Heart left ventricle (tissue), 16 donors: ENCODE results near the gene ZNF22. TPM values are rescaled to one million over a fixed set of nuclear protein-coding genes. Genes with fewer than 3 reads are reported as not detected.

Experiments used
- ATAC-seq, 4 donors: fragments of 200-7000 bp; cut with Tn5 transposase; one replicate each; pipeline ENCODE4 v1.9.1; 2020 to 2022; ENCODE audit warnings: moderate library complexity in 4 of 4, mild to moderate bottlenecking in 3 of 4, moderate number of reproducible peaks in 1 of 4
- DNase-seq, 5 donors: peaks; one replicate each; pipeline ENCODE4 v3.0.0-alpha.2; 2020
- H3K27ac ChIP-seq, 12 donors: fragments of 200-600 bp; sonication (generic) in 4 of 12; one replicate each; pipeline versions ENCODE4 v1.5.0 to v1.8.0; 2016 to 2022; ENCODE audit warnings: mild to moderate bottlenecking in 2 of 12
- H3K27me3 ChIP-seq, 9 donors: fragments of 200-600 bp; sonication (generic) in 2 of 9; one replicate each; pipeline versions ENCODE4 v1.5.1 to v1.8.0; 2016 to 2022; ENCODE audit warnings: mild to moderate bottlenecking in 3 of 9
- H3K36me3 ChIP-seq, 9 donors: fragments of 200-600 bp; sonication (generic) in 2 of 9; one replicate each; pipeline versions ENCODE4 v1.5.0 to v1.8.0; 2018 to 2022; ENCODE audit warnings: mild to moderate bottlenecking in 2 of 9
- H3K4me1 ChIP-seq, 12 donors: fragments of 200-600 bp; sonication (generic) in 4 of 12; one replicate each; pipeline versions ENCODE4 v1.5.0 to v1.8.0; 2016 to 2022; ENCODE audit warnings: mild to moderate bottlenecking in 3 of 12
- H3K4me3 ChIP-seq, 12 donors: fragments of 200-600 bp; sonication (generic) in 4 of 12; one replicate each; pipeline versions ENCODE4 v1.5.0 to v1.8.0; 2017 to 2022; ENCODE audit warnings: mild to moderate bottlenecking in 9 of 12, moderate library complexity in 4 of 12
- H3K9me3 ChIP-seq, 12 donors: fragments of 200-600 bp; sonication (generic) in 4 of 12; one replicate each; pipeline versions ENCODE4 v1.5.0 to v1.8.0; 2016 to 2022; ENCODE audit warnings: mild to moderate bottlenecking in 1 of 12
- CTCF ChIP-seq, 12 donors: fragments of 200-600 bp; sonication (generic) in 4 of 12; IDR thresholded peaks; one replicate each; pipeline versions ENCODE4 v1.5.0 to v1.8.0; 2018 to 2022; ENCODE audit warnings: antibody characterized with exemption in 12 of 12, mild to moderate bottlenecking in 5 of 12
- POLR2A ChIP-seq, 2 donors: fragments of 450-650 bp; IDR thresholded peaks; one replicate each; pipeline ENCODE4 v1.6.1; 2017; ENCODE audit warnings: antibody characterized with exemption in 2 of 2, mild to moderate bottlenecking in 2 of 2, moderate library complexity in 2 of 2
- WGBS, 4 donors: extraction: QIAGEN DNeasy Blood & Tissue Kit in 2 of 4; methylation state at CpG; one replicate each; pipeline versions ENCODE4 v1.1.5 to v1.1.7; 2013 to 2018; 5-methylcytosine and 5-hydroxymethylcytosine counted together
- intact Hi-C, 10 donors: fragments of 100-400 bp; cut with DNase I; formaldehyde crosslinking; loops; one replicate each; pipeline versions ENCODE4 v1.11.1 to v1.14.2; 2022
- polyA plus RNA-seq, 2 donors: library from polyadenylated mRNA; stranded (reverse); fragments of 200-250 nt; gene quantifications; one replicate each; pipeline ENCODE4 v1.2.3, GENCODE V29; 2013
- total RNA-seq, 9 donors: library from RNA; depleted of rRNA in 2 of 9; stranded (reverse); fragments of >200 nt in 2 of 9; fragmentation: NEBNext Ultra II Directional in 3 of 9; extraction: Animal tissue kit (Norgen Biotek cat#: 25700) in 3 of 9; gene quantifications; one replicate each; pipeline versions ENCODE4 v1.1.0 to v1.2.4, GENCODE V29; 2016 to 2023
- donor health status: ischemic (EF 13 %, LVEDD 7.1; RV severe dilation, severe dysfunction).
- donor health status: healthy with polysubstance abuse.
- donor health status: DM: no; HTN: yes; CAD: no.
- donor health status: DM: no; HTN: no; CAD: no.
- donor health status: ischemic (EF 25% LVEDD 6.9; RV normal size, moderate dysfunction).
- donor health status: ischemic (EF 25% LVEDD 5.7; RV mildly dilated, moderate dysfunction).
- donor health status: healthy.
- donor health status: DM: yes; HTN: yes; CAD: no.
- donor health status: ischemic (EF 35%, LVEDD 5.7; RV mildly dilated, moderate dysfunction).
- donor health status: nonischemic (EF 11% LVEDD 7.7; RV severe dilation, severe dysfunction).
- donor health status: DM: yes; HTN: yes; CAD: no.
- donor health status: PGD.
- donor health status: ischemic (EF 29% LVEDD 5.4; RV normal size, mild dysfunction).
- donor health status: nonischemic (EF 23%, LVEDD 6.1; RV moderate dilation, normal function).

Gene ZNF22
- total and polyA plus RNA-seq, 11 donors, result 12.6 to 17.5 (median 14.6) TPM

DNA sequence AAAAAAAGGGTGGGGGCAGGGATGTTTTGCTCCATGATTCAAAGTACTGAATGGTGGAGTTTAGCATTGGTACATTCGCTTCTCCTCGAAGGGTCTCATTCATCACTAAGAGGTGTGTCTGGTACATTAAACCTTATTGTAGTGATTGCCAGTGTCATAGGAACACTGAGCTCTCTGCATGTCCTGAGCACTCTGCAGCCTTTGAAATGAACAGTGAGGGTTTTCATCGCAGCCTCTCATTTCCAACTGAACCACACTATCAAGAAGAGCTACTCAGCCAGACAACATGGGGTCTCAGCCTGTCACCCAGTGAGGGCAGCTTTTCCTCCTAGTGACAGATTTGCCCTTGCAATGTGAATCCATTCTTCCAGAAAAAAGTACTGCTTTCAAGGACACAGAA lies 14.5 kb upstream of the ZNF22 start:
- Histone ChIP-seq H3K4me1 (peaks cover 7 to 87% (median 72%) of the 10 kb centered on the region in 12 donors), H3K27me3 (no peaks in the 10 kb centered on the region), H3K9me3 (no peaks in the 10 kb centered on the region), H3K36me3 (peaks cover 0 to 89% (median 65%) of the 10 kb centered on the region in 9 donors), H3K4me3 (no peak overlapping the region), H3K27ac (peak overlapping the region; percentile 9 to 97 (median 80))
- TF ChIP-seq CTCF (IDR thresholded peaks at IDR 0.05) (no peak), POLR2A (IDR thresholded peaks at IDR 0.05) (no peak)
- WGBS, 4 donors, result 65 to 72% (median 71%) methylated on average over 3 of the region's 3 CpGs
- ATAC-seq, result no peak
- DNase-seq, result no peak
- intact Hi-C loops, result no loop called here

DNA sequence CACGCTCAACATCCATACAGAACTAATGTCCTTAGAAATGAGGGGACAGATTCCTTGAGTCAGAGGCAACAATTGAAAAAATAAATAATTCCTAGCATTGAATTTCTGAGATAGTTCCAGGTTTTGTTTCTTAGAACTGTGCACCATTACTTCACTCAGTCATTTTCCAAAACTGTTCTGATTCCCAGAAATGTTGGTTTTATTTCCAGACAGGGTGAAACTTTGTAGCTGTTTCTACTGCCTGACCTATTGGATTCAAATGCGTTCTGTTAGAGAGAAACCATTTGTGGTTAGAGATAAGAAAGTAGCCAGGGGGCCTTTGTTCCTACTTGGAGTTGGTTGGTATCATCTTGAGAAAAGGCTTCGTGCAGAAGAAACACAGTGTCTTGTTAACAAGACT lies 14.1 kb upstream of the ZNF22 start:
- Histone ChIP-seq H3K9me3 (no peaks in the 10 kb centered on the region), H3K27ac (peak overlapping the region in 11 of 12 donors; percentile 9 to 97 (median 79)), H3K4me3 (no peak overlapping the region), H3K36me3 (peaks cover 0 to 94% (median 68%) of the 10 kb centered on the region in 9 donors), H3K27me3 (no peaks in the 10 kb centered on the region), H3K4me1 (peaks cover 10 to 87% (median 72%) of the 10 kb centered on the region in 12 donors)
- intact Hi-C loops, result no loop called here
- WGBS, 4 donors, result 66 to 80% (median 68%) methylated on average over 3 of the region's 3 CpGs
- ATAC-seq (peak in 1 of 4 donors; percentile 4), DNase-seq (no peak)
- no peak for TF ChIP-seq CTCF (IDR thresholded peaks at IDR 0.05)
- TF ChIP-seq POLR2A (IDR thresholded peaks at IDR 0.05), result no peak

GRCh38 chr10:44988957-44989585 lies 11.7 kb upstream of the ZNF22 start:
- H3K27ac ChIP-seq, result peak overlapping the region in 8 of 12 donors; percentile 0 to 96 (median 64)
- peaks cover 0 to 96% (median 81%) of the 10 kb centered on the region in 9 donors for H3K36me3 ChIP-seq
- ATAC-seq (no peak), DNase-seq (no peak)
- intact Hi-C loops, result no loop called here
- peaks cover 7 to 82% (median 64%) of the 10 kb centered on the region in 12 donors for H3K4me1 ChIP-seq
- H3K9me3 ChIP-seq, result no peaks in the 10 kb centered on the region
- TF ChIP-seq CTCF (IDR thresholded peaks at IDR 0.05), result no peak
- TF ChIP-seq POLR2A (IDR thresholded peaks at IDR 0.05), result no peak
- 94 to 95% (median 95%) methylated on average over 10 of the region's 10 CpGs for WGBS, 4 donors
- H3K27me3 ChIP-seq, result no peaks in the 10 kb centered on the region
- no peak overlapping the region for H3K4me3 ChIP-seq

DNA sequence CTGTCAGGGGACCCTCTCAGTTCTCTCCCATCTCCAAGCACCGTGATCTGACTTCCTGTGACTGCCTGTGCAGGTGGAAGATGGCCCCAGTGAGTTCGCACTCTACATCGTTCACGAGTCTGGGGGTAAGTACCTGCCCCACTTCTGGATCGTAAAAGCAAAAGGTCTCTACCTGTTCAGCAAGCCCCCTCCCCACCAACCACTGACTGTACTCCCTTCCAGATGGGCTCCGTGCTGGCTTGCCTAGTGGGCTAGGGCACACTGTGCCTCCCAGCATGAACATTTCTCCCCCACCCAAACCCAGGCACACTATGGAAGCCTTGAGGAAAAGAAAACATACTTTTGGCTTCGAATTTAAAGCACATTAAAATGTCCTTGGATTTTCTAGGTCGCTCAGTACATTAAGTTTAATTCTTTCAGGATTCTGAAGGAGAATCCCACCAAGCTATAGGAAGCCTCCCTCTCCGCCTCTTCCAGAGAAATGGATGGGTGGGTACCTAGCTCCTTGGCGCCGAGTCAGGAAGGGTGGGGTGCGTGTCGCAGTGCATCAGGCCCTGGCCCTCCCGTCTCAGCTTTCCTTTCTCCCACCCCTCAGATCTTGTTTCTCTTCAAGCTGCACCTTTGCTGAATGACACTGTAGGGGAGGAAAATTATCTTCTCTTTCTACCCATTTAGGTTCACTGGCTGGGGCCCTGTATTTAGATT lies 11.0 kb upstream of the ZNF22 start:
- peak in 2 of 5 donors; percentile 53 to 68 for DNase-seq
- WGBS, 4 donors, result 66 to 79% (median 72%) methylated on average over 13 to 14 of the region's 14 CpGs
- no peak overlapping the region for H3K4me3 ChIP-seq

More for the DNA sequence above, 11.0 kb upstream of the ZNF22 start:
- no peak for ATAC-seq
- Histone ChIP-seq H3K27ac (peak overlapping the region in 11 of 12 donors; percentile 0 to 96 (median 64)), H3K9me3 (no peaks in the 10 kb centered on the region), H3K27me3 (no peaks in the 10 kb centered on the region), H3K4me1 (peaks cover 7 to 82% (median 64%) of the 10 kb centered on the region in 12 donors), H3K36me3 (peaks cover 0 to 96% (median 79%) of the 10 kb centered on the region in 9 donors)
- intact Hi-C loops, result loop anchor here in 3 of 10 donors (1.0 to 10.0 kb wide), 4 partner anchors 57 to 1315 kb away; no protein-coding TSS in a partner anchor
- no peak for TF ChIP-seq CTCF (IDR thresholded peaks at IDR 0.05)
- no peak for TF ChIP-seq POLR2A (IDR thresholded peaks at IDR 0.05)
